ENCODE results near the gene LARP1.

- TF ChIP-seq CTCF (IDR thresholded peaks at IDR 0.05) (no peak), POLR2A (IDR thresholded peaks at IDR 0.05) (no peak)
Measured at GRCh38 chr5:154768207-154768606, 13.0 kb downstream of the LARP1 start.

Measured in right lobe of liver (tissue), 4 donors.